HEK293 (cell line): Measurements from ENCODE around the gene MORF4L1.

Source experiments
- CTCF ChIA-PET: fragments of 350-600 bp; formaldehyde crosslinking; extraction: SDS; loops from one replicate; lab custom pipeline; 2021; ENCODE audit warnings: antibody characterized with exemption; lab: Yijun Ruan, JAX
- POLR2A ChIA-PET: fragments of 300-600 bp; formaldehyde crosslinking; extraction: SDS; loops from one replicate; lab custom pipeline; 2020; ENCODE audit warnings: antibody characterized with exemption, inconsistent platforms; lab: Yijun Ruan, JAX
- H3K27ac ChIP-seq: fragments of 200-500 bp; sonication (Bioruptor generic); 2 replicates; pipeline ENCODE4 v1.5.1; 2014; ENCODE audit warnings: low read depth, low read length, control low read depth, inconsistent platforms; ENCODE audit errors: extremely low read depth
- H3K36me3 ChIP-seq, 2 experiments: fragments of 200-500 bp in 1 of 2; sonication (Bioruptor generic) in 1 of 2; 1 replicate in 1 of 2; 2 replicates in 1 of 2; pipeline ENCODE4 v1.5.1; 2014 to 2017; ENCODE audit warnings: inconsistent platforms in 2 of 2, low read length in 2 of 2; ENCODE audit not compliant: control insufficient read depth in 2 of 2, insufficient read depth in 1 of 2
- H3K4me1 ChIP-seq: fragments of 200-500 bp; sonication (Bioruptor generic); 2 replicates; pipeline ENCODE4 v1.5.1; 2014; ENCODE audit warnings: mild to moderate bottlenecking, low read length, inconsistent platforms; ENCODE audit not compliant: control insufficient read depth, insufficient read depth
- H3K4me3 ChIP-seq: 2 replicates; pipeline ENCODE4 v1.5.1; 2011; ENCODE audit warnings: low read depth, mild to moderate bottlenecking, control low read depth, low read length, moderate library complexity
- H3K9me3 ChIP-seq: fragments of 200-500 bp; sonication (Bioruptor generic); 2 replicates; pipeline ENCODE4 v1.5.1; 2014; ENCODE audit warnings: low read depth, low read length, inconsistent platforms; ENCODE audit not compliant: control insufficient read depth, insufficient read depth
- GLIS1 ChIP-seq: fragments of 450-650 bp; formaldehyde crosslinking; IDR thresholded peaks from 2 replicates; pipeline ENCODE4 v1.5.1; 2016; ENCODE audit warnings: missing biosample characterization, missing genetic modification characterization
- PRDM4 ChIP-seq: fragments of 450-650 bp; formaldehyde crosslinking; IDR thresholded peaks from 2 replicates; pipeline ENCODE4 v1.5.1; 2017; ENCODE audit warnings: missing biosample characterization, missing genetic modification characterization
- SCRT2 ChIP-seq: fragments of 450-650 bp; formaldehyde crosslinking; IDR thresholded peaks from 2 replicates; pipeline ENCODE4 v1.5.1; 2016; ENCODE audit warnings: missing biosample characterization, missing genetic modification characterization
- SETDB1 ChIP-seq: IDR thresholded peaks from one replicate; pipeline ENCODE4 v1.6.1; 2017; ENCODE audit warnings: mild to moderate bottlenecking, low read length, moderate library complexity, mixed read lengths; ENCODE audit not compliant: insufficient read length
- TCF7L2 ChIP-seq: IDR thresholded peaks from 2 replicates; pipeline ENCODE4 v1.6.1; 2011; ENCODE audit warnings: low read depth, mild to moderate bottlenecking, inconsistent platforms, low read length, moderate library complexity, borderline replicate concordance
- ZBTB17 ChIP-seq: fragments of 450-650 bp; formaldehyde crosslinking; IDR thresholded peaks from 2 replicates; pipeline ENCODE4 v1.5.1; 2016; ENCODE audit warnings: missing biosample characterization, missing genetic modification characterization
- ZBTB49 ChIP-seq: fragments of 450-650 bp; formaldehyde crosslinking; IDR thresholded peaks from 2 replicates; pipeline ENCODE4 v1.5.1; 2016; ENCODE audit warnings: missing biosample characterization, missing genetic modification characterization, low read depth
- ZBTB8A ChIP-seq: fragments of 450-650 bp; formaldehyde crosslinking; IDR thresholded peaks from 2 replicates; pipeline ENCODE4 v1.5.1; 2016; ENCODE audit warnings: missing biosample characterization, missing genetic modification characterization
- ZNF174 ChIP-seq: fragments of 450-650 bp; formaldehyde crosslinking; IDR thresholded peaks from 2 replicates; pipeline ENCODE4 v1.5.0; 2017; ENCODE audit warnings: missing biosample characterization, mild to moderate bottlenecking, missing genetic modification characterization
- ZNF202 ChIP-seq: fragments of 450-650 bp; formaldehyde crosslinking; IDR thresholded peaks from 2 replicates; pipeline ENCODE4 v1.5.1; 2016; ENCODE audit warnings: missing biosample characterization, missing genetic modification characterization, borderline replicate concordance
- ZNF274 ChIP-seq, 2 experiments: fragments of 200-500 bp in 1 of 2; fragments of 450-650 bp in 1 of 2; sonication (Bioruptor generic) in 1 of 2; formaldehyde crosslinking in 1 of 2; IDR thresholded peaks; 2 replicates each; pipeline versions ENCODE4 v1.5.1 to v1.6.1; 2014 to 2016; ENCODE audit warnings: borderline replicate concordance in 1 of 2, inconsistent platforms in 1 of 2, low read length in 1 of 2, missing biosample characterization in 1 of 2, missing genetic modification characterization in 1 of 2
- ZNF366 ChIP-seq: fragments of 450-650 bp; formaldehyde crosslinking; conservative IDR thresholded peaks from 2 replicates; pipeline ENCODE4 v1.5.1; 2016; ENCODE audit warnings: missing biosample characterization, missing genetic modification characterization
- ZNF391 ChIP-seq: fragments of 450-650 bp; formaldehyde crosslinking; IDR thresholded peaks from 2 replicates; pipeline ENCODE4 v1.5.1; 2016; ENCODE audit warnings: low read depth, missing biosample characterization, missing genetic modification characterization, borderline replicate concordance
- ZNF423 ChIP-seq: fragments of 450-650 bp; formaldehyde crosslinking; IDR thresholded peaks from 2 replicates; pipeline ENCODE4 v1.5.1; 2016; ENCODE audit warnings: missing biosample characterization, missing genetic modification characterization
- ZNF449 ChIP-seq: fragments of 450-650 bp; formaldehyde crosslinking; IDR thresholded peaks from 2 replicates; pipeline ENCODE4 v1.5.1; 2017; ENCODE audit warnings: missing biosample characterization, mild to moderate bottlenecking, missing genetic modification characterization, moderate library complexity
- ZNF513 ChIP-seq: fragments of 450-650 bp; IDR thresholded peaks from 2 replicates; pipeline ENCODE4 v1.5.1; 2018; ENCODE audit warnings: missing biosample characterization, missing genetic modification characterization
- ZNF558 ChIP-seq: fragments of 450-650 bp; formaldehyde crosslinking; IDR thresholded peaks from 2 replicates; pipeline ENCODE4 v1.5.1; 2016; ENCODE audit warnings: missing biosample characterization, missing genetic modification characterization
- ZNF623 ChIP-seq: fragments of 450-650 bp; formaldehyde crosslinking; IDR thresholded peaks from 2 replicates; pipeline ENCODE4 v1.5.1; 2016; ENCODE audit warnings: missing biosample characterization, missing genetic modification characterization
- ZNF704 ChIP-seq: fragments of 450-650 bp; formaldehyde crosslinking; IDR thresholded peaks from 2 replicates; pipeline ENCODE4 v1.5.1; 2016; ENCODE audit warnings: missing biosample characterization, missing genetic modification characterization
- ZNF837 ChIP-seq: fragments of 450-650 bp; formaldehyde crosslinking; IDR thresholded peaks from 2 replicates; pipeline ENCODE4 v1.5.1; 2016; ENCODE audit warnings: missing biosample characterization, missing genetic modification characterization
- ZSCAN4 ChIP-seq: fragments of 450-650 bp; formaldehyde crosslinking; IDR thresholded peaks from 2 replicates; pipeline ENCODE4 v1.5.1; 2017; ENCODE audit warnings: missing biosample characterization, missing genetic modification characterization

Gene MORF4L1

GRCh38 chr15:78930577-78931388, 58.1 kb downstream of the MORF4L1 start:
- H3K36me3 ChIP-seq: peaks cover 0 to 55% of the 10 kb centered on the region in 2 experiments; a peak in 1 of 3 replicates
- TF ChIP-seq ZSCAN4 (tag by site-specific recombination): no peak
- no peak for TF ChIP-seq SETDB1
- TF ChIP-seq ZBTB49 (tag by site-specific recombination): no peak
- TF ChIP-seq SCRT2 (tag by site-specific recombination): 0 out of 2 replicates have a peak, but pooled peaks have one; percentile 11
- peak; percentile 21; the same call in 1 of the 2 replicates for TF ChIP-seq GLIS1
- TF ChIP-seq ZNF366 (tag by site-specific recombination): peak; percentile 28; the same call in 1 of the 2 replicates
- TF ChIP-seq ZNF623 (tag by site-specific recombination): 0 out of 2 replicates have a peak, but pooled peaks have one; percentile 14
- TF ChIP-seq ZNF837: no peak
- 0 out of 2 replicates have a peak, but pooled peaks have one; percentile 16 for TF ChIP-seq ZBTB17 (tag by site-specific recombination)
- TF ChIP-seq ZNF449 (tag by site-specific recombination): peak; percentile 79
- POLR2A ChIA-PET: no interaction called here
- H3K4me1 ChIP-seq: no peaks in the 10 kb centered on the region; the same call in 1 of the 2 replicates
- H3K27ac ChIP-seq: no peak overlapping the region
- no peaks in the 10 kb centered on the region for H3K9me3 ChIP-seq
- no peak overlapping the region for H3K4me3 ChIP-seq
- CTCF ChIA-PET: interaction anchor here (0.6 to 1.2 kb wide), 5 partner anchors 10 to 484 kb away, joined by 3 to 5 read pairs (median 3); no protein-coding TSS in a partner anchor

- H3K36me3 ChIP-seq: peaks cover 0 to 46% of the 10 kb centered on the region in 2 experiments; a peak in 1 of 3 replicates
- ChIA-PET POLR2A (no interaction called here), CTCF (interaction anchor here (0.8 to 0.9 kb wide), 2 partner anchors 11 to 48 kb away, joined by 3 read pairs; no protein-coding TSS in a partner anchor)
- H3K27ac ChIP-seq: no peak overlapping the region
- no peak overlapping the region for H3K4me3 ChIP-seq
- no peaks in the 10 kb centered on the region for H3K9me3 ChIP-seq
- no peaks in the 10 kb centered on the region; the same call in 1 of the 2 replicates for H3K4me1 ChIP-seq
- TF ChIP-seq ZNF274 (IDR thresholded peaks at IDR 0.05; ENCODE audit: low read length) (no peak), ZNF274 (tag by site-specific recombination; IDR thresholded peaks at IDR 0.05; ENCODE audit: borderline replicate concordance) (no peak), ZNF391 (tag by site-specific recombination) (no peak), TCF7L2 (no peak), ZNF202 (tag by site-specific recombination) (no peak), ZNF558 (tag by site-specific recombination) (no peak), ZNF174 (no peak), ZNF704 (tag by site-specific recombination) (no peak), ZNF513 (tag by site-specific recombination) (no peak), PRDM4 (tag by site-specific recombination) (no peak), ZNF423 (tag by site-specific recombination) (no peak), ZBTB8A (no peak)
Measured at GRCh38 chr15:78931439-78932257, 59.0 kb downstream of the MORF4L1 start.
